GM21723 (cell line): Measurements from ENCODE around the gene CUEDC2.

Experiments used
- ATAC-seq: cut with Tn5 transposase; IDR thresholded peaks from one replicate; pipeline ENCODE4 v1.9.1; 2021; ENCODE audit warnings: mild to moderate bottlenecking, moderate library complexity; ENCODE audit not compliant: unreplicated experiment

The CUEDC2 gene

GRCh38 chr10:102432162-102432950, at the start of gene CUEDC2:
Gene CUEDC2, minus strand, starts transcription at chr10:102432574. Its CDS starts 7,386 bp downstream, at chr10:102425188.
- ATAC-seq: peak; percentile 85

GRCh38 chr10:102480396-102480795, 48.0 kb upstream of the CUEDC2 start:
- ATAC-seq: no peak

- no peak for ATAC-seq
Observed at GRCh38 chr10:102479651-102480050, 47.3 kb upstream of the CUEDC2 start.

- ATAC-seq: no peak
Observed at GRCh38 chr10:102476466-102477141, 44.2 kb upstream of the CUEDC2 start.

GRCh38 chr10:102475451-102476040, 43.2 kb upstream of the CUEDC2 start:
- ATAC-seq: no peak

GRCh38 chr10:102473445-102474331, 41.3 kb upstream of the CUEDC2 start:
- no peak for ATAC-seq

GRCh38 chr10:102470579-102471546, 38.5 kb upstream of the CUEDC2 start:
- ATAC-seq: no peak

- ATAC-seq: no peak
Observed at GRCh38 chr10:102468683-102469082, 36.3 kb upstream of the CUEDC2 start.

GRCh38 chr10:102467971-102468438, 35.6 kb upstream of the CUEDC2 start:
- no peak for ATAC-seq

- ATAC-seq: no peak
Observed at GRCh38 chr10:102467318-102467717, 34.9 kb upstream of the CUEDC2 start.

- no peak for ATAC-seq
Observed at GRCh38 chr10:102465466-102465865, 33.1 kb upstream of the CUEDC2 start.

GRCh38 chr10:102463983-102464382, 31.6 kb upstream of the CUEDC2 start:
- no peak for ATAC-seq

- ATAC-seq: no peak
Observed at GRCh38 chr10:102462512-102463054, 30.2 kb upstream of the CUEDC2 start.

- ATAC-seq: peak; percentile 84
Observed at GRCh38 chr10:102461187-102462054, 29.0 kb upstream of the CUEDC2 start.

- peak; percentile 32 for ATAC-seq
Observed at GRCh38 chr10:102460836-102461186, 28.4 kb upstream of the CUEDC2 start.

GRCh38 chr10:102458656-102459055, 26.3 kb upstream of the CUEDC2 start:
- ATAC-seq: no peak

- no peak for ATAC-seq
Observed at GRCh38 chr10:102457591-102458150, 25.3 kb upstream of the CUEDC2 start.

GRCh38 chr10:102455893-102456471, 23.6 kb upstream of the CUEDC2 start:
- no peak for ATAC-seq
